ENCODE data around the gene GALNT9. TPM values are rescaled to one million over a fixed set of nuclear protein-coding genes. Genes with fewer than 3 reads are reported as not detected.
A peak's percentile ranks its signal among the peaks of the same experiment; 100 is the strongest.

The GALNT9 gene
- total RNA-seq, 4 donors from 2014 or later: not detected

- Histone ChIP-seq H3K4me1 (peaks cover 12 to 35% (median 12%) of the 10 kb centered on the region in 3 donors), H3K4me3 (no peak overlapping the region), H3K27me3 (peaks cover 0 to 100% (median 11%) of the 10 kb centered on the region in 4 donors), H3K36me3 (no peaks in the 10 kb centered on the region), H3K27ac (no peak overlapping the region), H3K9me3 (no peaks in the 10 kb centered on the region)
- intact Hi-C loops (cut with DNase I): no loop called here
- TF ChIP-seq CTCF (IDR thresholded peaks at IDR 0.05): no peak
- TF ChIP-seq POLR2A (IDR thresholded peaks at IDR 0.05): no peak
- no peak for DNase-seq
- WGBS, 2 donors: 77 to 86% methylated on average over 2 to 5 of the region's 5 CpGs
These were observed 1.1 kb upstream of the GALNT9 start for GRCh38 chr12:132330549-132330881.

GRCh38 chr12:132329720-132330548 lies 545 bp upstream of the GALNT9 start:
- Histone ChIP-seq H3K4me1 (peaks cover 12 to 35% (median 12%) of the 10 kb centered on the region in 3 donors), H3K4me3 (no peak overlapping the region), H3K36me3 (no peaks in the 10 kb centered on the region), H3K27ac (no peak overlapping the region), H3K9me3 (no peaks in the 10 kb centered on the region), H3K27me3 (peaks cover 0 to 100% (median 11%) of the 10 kb centered on the region in 4 donors)
- DNase-seq: no peak
- intact Hi-C loops (cut with DNase I): no loop called here
- WGBS, 2 donors: 54 to 66% methylated on average over 2 to 3 of the region's 49 CpGs
- TF ChIP-seq CTCF (IDR thresholded peaks at IDR 0.05): no peak
- no peak for TF ChIP-seq POLR2A (IDR thresholded peaks at IDR 0.05)

DNA sequence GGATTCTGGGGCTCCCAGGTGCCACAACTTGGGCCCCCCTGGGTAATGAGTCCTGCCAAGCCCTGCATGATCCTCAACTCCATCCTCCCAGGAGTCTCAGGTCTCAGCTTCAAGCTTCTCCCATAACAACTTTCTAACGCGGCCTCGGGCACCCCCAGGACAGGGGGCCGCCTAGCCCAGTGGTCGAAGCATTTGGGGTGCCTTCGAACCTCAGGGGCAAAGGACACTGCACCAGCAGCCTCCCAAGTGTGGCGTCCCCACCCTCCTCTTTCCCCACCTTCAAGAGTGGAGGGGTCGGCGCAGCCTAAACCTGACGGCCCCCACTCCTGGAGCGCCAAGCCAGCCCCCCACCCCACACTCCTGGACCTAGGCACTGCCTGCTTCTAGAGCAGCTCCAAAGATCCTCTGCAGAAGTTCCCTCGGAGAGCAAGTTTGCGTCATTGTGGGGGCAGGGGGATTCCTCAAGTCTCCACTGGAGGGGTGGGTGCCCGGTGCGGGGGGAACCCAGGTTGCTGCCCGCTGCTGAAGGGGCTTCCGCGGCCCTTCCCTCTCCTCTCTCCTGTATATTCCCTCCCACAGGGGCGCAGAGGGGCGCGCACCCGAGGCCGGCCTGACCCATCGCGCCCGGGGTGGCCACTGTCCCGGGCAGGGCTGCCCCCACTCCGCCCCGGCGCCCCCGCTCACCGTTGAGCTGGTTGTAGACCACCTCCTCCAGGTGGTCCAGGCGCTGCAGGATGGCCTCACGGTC lies 933 bp downstream of the GALNT9 start:
- Histone ChIP-seq H3K4me3 (no peak overlapping the region), H3K9me3 (no peaks in the 10 kb centered on the region), H3K27ac (no peak overlapping the region), H3K27me3 (peaks cover 0 to 100% (median 11%) of the 10 kb centered on the region in 4 donors), H3K4me1 (peaks cover 12 to 35% (median 12%) of the 10 kb centered on the region in 3 donors), H3K36me3 (no peaks in the 10 kb centered on the region)
- 50 to 69% methylated on average over 6 to 20 of the region's 34 CpGs for WGBS, 2 donors
- no peak for TF ChIP-seq POLR2A (IDR thresholded peaks at IDR 0.05)
- intact Hi-C loops (cut with DNase I): no loop called here
- DNase-seq: no peak

DNA sequence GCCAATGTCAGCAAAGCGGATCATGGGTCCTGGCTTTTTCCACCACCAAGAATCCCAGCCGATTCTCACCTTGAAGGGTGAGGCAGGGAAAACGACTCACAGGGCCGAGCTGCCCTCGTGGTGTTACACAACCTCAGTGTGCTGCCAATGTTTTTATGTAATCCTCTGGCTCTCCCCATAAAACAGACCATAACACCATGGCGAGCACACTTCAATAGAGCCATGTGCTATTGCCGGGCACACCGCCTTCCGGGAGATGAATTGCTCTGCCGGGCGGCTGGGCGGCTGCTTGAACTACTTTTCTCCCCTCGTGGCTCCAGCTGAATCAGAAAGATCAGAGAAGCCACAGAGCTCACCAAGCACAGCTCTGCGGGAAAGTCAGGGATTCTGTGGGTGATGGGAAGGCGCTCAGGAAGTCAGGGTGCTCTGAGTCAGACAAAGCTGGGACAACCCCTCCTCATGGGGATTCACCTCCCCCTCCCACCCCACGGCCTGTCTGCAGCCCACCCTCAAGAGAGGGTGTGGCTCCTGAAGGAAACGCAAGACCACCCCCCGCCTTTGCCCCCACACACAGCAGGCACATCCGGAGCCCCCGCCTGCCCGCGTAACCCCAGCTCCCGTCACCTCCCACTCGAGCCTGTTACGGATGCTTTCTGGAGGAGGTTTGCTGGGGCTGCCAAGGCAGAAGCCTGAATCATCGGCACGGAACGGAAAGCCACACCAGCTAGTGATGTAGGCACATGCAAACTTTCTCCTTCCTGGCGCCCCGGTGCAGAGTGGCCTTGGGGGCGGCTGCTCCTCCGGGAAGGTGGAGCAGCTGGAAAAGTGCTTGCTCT lies 1.8 kb downstream of the GALNT9 start:
- Histone ChIP-seq H3K9me3 (no peaks in the 10 kb centered on the region), H3K27ac (peak overlapping the region in 2 of 4 donors; percentile 14 to 21), H3K4me3 (peak overlapping the region in 2 of 4 donors; percentile 6 to 36), H3K4me1 (peaks cover 12 to 43% (median 12%) of the 10 kb centered on the region in 3 donors), H3K36me3 (no peaks in the 10 kb centered on the region), H3K27me3 (peaks cover 0 to 100% (median 11%) of the 10 kb centered on the region in 4 donors)
- intact Hi-C loops (cut with DNase I): no loop called here
- DNase-seq: no peak
- no peak for TF ChIP-seq POLR2A (IDR thresholded peaks at IDR 0.05)
- no peak for TF ChIP-seq CTCF (IDR thresholded peaks at IDR 0.05)
- WGBS, 2 donors: 6 to 16% methylated on average over 6 to 10 of the region's 32 CpGs

DNA sequence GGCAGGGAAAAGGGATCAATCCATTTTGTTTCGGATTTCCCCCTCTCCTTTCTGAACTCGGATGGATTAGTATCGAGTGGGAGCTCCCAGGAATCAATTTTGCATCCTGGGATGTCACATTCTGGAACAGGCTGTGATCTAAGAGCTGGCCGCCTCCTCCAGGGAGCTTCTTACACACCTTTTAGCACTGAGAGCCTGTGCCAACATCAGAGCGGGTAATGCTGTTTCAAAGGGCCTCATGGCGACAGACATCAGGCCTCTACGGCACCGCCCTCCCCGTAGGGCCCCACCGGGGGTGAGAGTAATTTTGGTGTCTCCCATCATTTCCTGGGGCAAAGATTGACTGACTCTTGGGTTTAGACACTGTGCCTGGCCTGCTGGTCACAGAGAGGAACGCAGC lies 2.7 kb downstream of the GALNT9 start:
- Histone ChIP-seq H3K36me3 (no peaks in the 10 kb centered on the region), H3K27me3 (peaks cover 0 to 100% (median 11%) of the 10 kb centered on the region in 4 donors), H3K4me3 (no peak overlapping the region), H3K9me3 (no peaks in the 10 kb centered on the region), H3K27ac (no peak overlapping the region), H3K4me1 (peaks cover 12 to 43% (median 12%) of the 10 kb centered on the region in 3 donors)
- DNase-seq: no peak
- TF ChIP-seq POLR2A (IDR thresholded peaks at IDR 0.05) (no peak), CTCF (IDR thresholded peaks at IDR 0.05) (no peak)
- intact Hi-C loops (cut with DNase I): no loop called here
- 78 to 87% methylated on average over 3 to 8 of the region's 11 CpGs for WGBS, 2 donors
